Tibial artery (tissue), 4 donors: ENCODE results near the gene XBP1.

Source experiments
- DNase-seq, 2 donors: peaks; one replicate each; pipeline ENCODE4 v3.0.0-alpha.2; 2019
- H3K27ac ChIP-seq, 2 donors: fragments of 200-600 bp; sonication (generic) in 1 of 2; 1 replicate in 1 of 2; 2 replicates in 1 of 2; pipeline ENCODE4 v1.5.1; 2018 to 2019; ENCODE audit warnings: mild to moderate bottlenecking in 1 of 2
- H3K27me3 ChIP-seq, 2 donors: fragments of 200-600 bp; sonication (generic) in 1 of 2; one replicate each; pipeline versions ENCODE4 v1.5.1 to v1.6.0; 2016 to 2019
- H3K36me3 ChIP-seq, 3 donors: fragments of 200-600 bp; sonication (generic) in 2 of 3; one replicate each; pipeline ENCODE4 v1.5.1; 2016 to 2019; ENCODE audit warnings: mild to moderate bottlenecking in 2 of 3
- H3K4me1 ChIP-seq, 4 donors: fragments of 200-600 bp; sonication (generic) in 2 of 4; 1 replicate in 3 of 4; 2 replicates in 1 of 4; pipeline ENCODE4 v1.5.1; 2016 to 2019
- H3K4me3 ChIP-seq, 2 donors: fragments of 200-600 bp; sonication (generic) in 1 of 2; 1 replicate in 1 of 2; 2 replicates in 1 of 2; pipeline ENCODE4 v1.5.1; 2018 to 2019; ENCODE audit warnings: mild to moderate bottlenecking in 2 of 2
- H3K9me3 ChIP-seq, 3 donors: fragments of 200-600 bp; sonication (generic) in 1 of 3; one replicate each; pipeline ENCODE4 v1.5.1; 2016 to 2019
- CTCF ChIP-seq, 2 experiments: fragments of 200-600 bp in 1 of 2; fragments of 450-650 bp in 1 of 2; IDR thresholded peaks; one replicate each; pipeline ENCODE4 v1.5.1; 2017 to 2019; ENCODE audit warnings: antibody characterized with exemption in 2 of 2, mild to moderate bottlenecking in 1 of 2, moderate library complexity in 1 of 2
- intact Hi-C: fragments of 100-400 bp; cut with DNase I; formaldehyde crosslinking; loops from one replicate; pipeline ENCODE4 v1.15.0; 2023; ENCODE audit warnings: low total_unique reads

XBP1 gene

GRCh38 chr22:28837640-28838039 is 37.3 kb upstream of the XBP1 start:
- H3K27ac ChIP-seq = no peak overlapping the region
- no peaks in the 10 kb centered on the region for H3K27me3 ChIP-seq
- H3K4me1 ChIP-seq = no peaks in the 10 kb centered on the region
- no peak for TF ChIP-seq CTCF (IDR thresholded peaks at IDR 0.05)
- DNase-seq = no peak
- intact Hi-C loops = loop anchor here (10.0 kb wide), 1 partner anchor 783 kb away; no protein-coding TSS in a partner anchor
- H3K4me3 ChIP-seq = no peak overlapping the region
- no peaks in the 10 kb centered on the region for H3K9me3 ChIP-seq
- H3K36me3 ChIP-seq = no peaks in the 10 kb centered on the region

GRCh38 chr22:28835630-28836189 is 35.3 kb upstream of the XBP1 start:
- Histone ChIP-seq H3K27ac (no peak overlapping the region), H3K4me1 (no peaks in the 10 kb centered on the region), H3K36me3 (no peaks in the 10 kb centered on the region), H3K27me3 (no peaks in the 10 kb centered on the region), H3K4me3 (no peak overlapping the region), H3K9me3 (no peaks in the 10 kb centered on the region)
- TF ChIP-seq CTCF (IDR thresholded peaks at IDR 0.05) = no peak
- intact Hi-C loops = loop anchor here (10.0 kb wide), 1 partner anchor 781 kb away; no protein-coding TSS in a partner anchor
- DNase-seq = no peak

GRCh38 chr22:28833276-28833923 is 33.0 kb upstream of the XBP1 start:
- peaks cover 0 to 8% (median 3%) of the 10 kb centered on the region in 4 donors for H3K4me1 ChIP-seq
- H3K27ac ChIP-seq = no peak overlapping the region
- DNase-seq = no peak
- H3K36me3 ChIP-seq = no peaks in the 10 kb centered on the region
- no peaks in the 10 kb centered on the region for H3K9me3 ChIP-seq
- no peaks in the 10 kb centered on the region for H3K27me3 ChIP-seq
- H3K4me3 ChIP-seq = no peak overlapping the region
- TF ChIP-seq CTCF (IDR thresholded peaks at IDR 0.05) = no peak
- intact Hi-C loops = loop anchor here (10.0 kb wide), 1 partner anchor 779 kb away; no protein-coding TSS in a partner anchor

GRCh38 chr22:28832731-28833130 is 32.4 kb upstream of the XBP1 start:
- H3K4me1 ChIP-seq = peaks cover 0 to 8% (median 3%) of the 10 kb centered on the region in 4 donors
- H3K9me3 ChIP-seq = no peaks in the 10 kb centered on the region
- no peak overlapping the region for H3K4me3 ChIP-seq
- no peak for DNase-seq
- H3K36me3 ChIP-seq = no peaks in the 10 kb centered on the region
- no peak overlapping the region for H3K27ac ChIP-seq
- intact Hi-C loops = loop anchor here (10.0 kb wide), 1 partner anchor 778 kb away; no protein-coding TSS in a partner anchor
- TF ChIP-seq CTCF (IDR thresholded peaks at IDR 0.05) = no peak
- H3K27me3 ChIP-seq = no peaks in the 10 kb centered on the region

GRCh38 chr22:28831140-28832072 is 31.0 kb upstream of the XBP1 start:
- DNase-seq = no peak
- TF ChIP-seq CTCF (IDR thresholded peaks at IDR 0.05) = no peak
- H3K27me3 ChIP-seq = no peaks in the 10 kb centered on the region
- H3K4me1 ChIP-seq = peaks cover 0 to 8% (median 3%) of the 10 kb centered on the region in 4 donors
- H3K27ac ChIP-seq = no peak overlapping the region
- no peaks in the 10 kb centered on the region for H3K9me3 ChIP-seq
- no peaks in the 10 kb centered on the region for H3K36me3 ChIP-seq
- no peak overlapping the region for H3K4me3 ChIP-seq
- intact Hi-C loops = loop anchor here (2.0 to 10.0 kb wide), 2 partner anchors 231 to 777 kb away; no protein-coding TSS in a partner anchor
